AG09309 (cell line): ENCODE data around the gene RLN3.
"Not testable (repeated sequence)": the region's sequence is repeated elsewhere in the genome, so short reads cannot be mapped to it uniquely, and the experiment has no call there.

Source experiments
- DNase-seq: peaks from one replicate; pipeline ENCODE4 v3.0.0-alpha.2; 2010; ENCODE audit warnings: low read depth
- H3K4me3 ChIP-seq: 2 replicates; pipeline ENCODE4 v1.5.1; 2011; ENCODE audit warnings: mild to moderate bottlenecking, low read depth, low read length, moderate library complexity; ENCODE audit not compliant: control insufficient read depth
- CTCF ChIP-seq: IDR thresholded peaks from 2 replicates; pipeline ENCODE4 v1.5.1; 2011; ENCODE audit warnings: mild to moderate bottlenecking, low read depth, low read length, inconsistent platforms; ENCODE audit not compliant: insufficient read depth, control insufficient read depth; ENCODE audit errors: missing control alignments

Gene RLN3

DNA sequence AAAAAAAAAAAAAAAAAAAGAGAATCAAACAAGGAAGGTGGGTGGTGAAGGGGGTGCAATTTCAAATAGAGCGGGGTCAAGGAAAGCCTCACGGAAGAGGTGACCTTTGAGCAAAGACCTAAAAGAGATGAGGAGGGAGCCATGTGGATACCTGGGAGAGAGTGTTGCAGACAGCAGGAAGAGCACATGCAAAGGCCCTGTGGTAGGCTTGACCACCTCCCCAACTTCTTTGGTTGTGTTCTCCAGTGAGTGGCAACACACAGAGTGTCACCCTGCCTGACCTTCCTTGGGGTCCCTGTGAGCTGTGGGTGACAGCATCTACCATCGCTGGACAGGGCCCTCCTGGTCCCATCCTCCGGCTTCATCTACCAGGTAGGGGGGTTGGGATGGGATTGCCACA is 22.6 kb downstream of the RLN3 start:
- no peak for DNase-seq
- H3K4me3 ChIP-seq, result no peak overlapping the region
- TF ChIP-seq CTCF, result no peak

DNA sequence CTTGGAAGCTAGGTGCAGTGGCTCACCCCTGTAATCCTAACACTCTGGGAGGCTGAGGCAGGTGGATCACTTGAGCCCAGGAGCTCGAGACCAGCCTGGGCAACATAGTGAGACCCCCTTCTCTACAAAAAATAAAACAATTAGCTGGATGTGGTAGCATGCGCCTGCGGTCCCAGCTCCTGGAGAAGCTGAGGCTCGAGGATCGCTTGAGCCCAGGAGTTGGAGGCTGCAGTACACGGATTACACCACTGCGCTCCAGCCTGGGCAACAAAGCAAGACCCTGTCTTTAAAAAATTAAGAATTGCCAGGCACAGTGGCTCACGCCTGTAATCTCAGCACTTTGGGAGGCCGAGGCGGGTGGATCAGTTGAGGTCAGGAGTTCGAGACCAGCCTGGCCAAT is 23.0 kb downstream of the RLN3 start:
- not testable (repeated sequence) for DNase-seq, H3K4me3 ChIP-seq

GRCh38 chr19:14051980-14052379 is 24.0 kb downstream of the RLN3 start:
- TF ChIP-seq CTCF, result no peak
- DNase-seq, result no peak
- no peak overlapping the region for H3K4me3 ChIP-seq

- DNase-seq, result no peak
- H3K4me3 ChIP-seq, result no peak overlapping the region
- no peak for TF ChIP-seq CTCF
These were observed 24.5 kb downstream of the RLN3 start for GRCh38 chr19:14052470-14052869.

DNA sequence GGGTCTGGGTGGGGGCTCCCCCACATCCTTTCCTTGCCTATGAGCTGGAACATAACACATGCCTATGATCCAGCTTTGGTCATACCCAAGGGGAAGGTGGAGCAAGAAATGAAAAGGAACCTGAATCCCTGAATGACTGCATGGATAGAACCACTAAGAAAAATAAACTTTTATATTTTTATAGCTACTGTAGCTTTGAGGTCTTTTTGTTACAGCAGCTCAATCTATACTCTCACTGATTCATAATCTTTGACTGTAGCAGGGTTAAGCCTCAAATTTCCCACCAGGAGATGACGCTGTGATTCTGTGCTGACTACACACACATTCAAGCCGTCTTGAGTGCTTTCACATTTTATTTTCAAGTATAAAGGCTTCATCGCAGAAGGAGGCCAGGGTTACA is 25.1 kb downstream of the RLN3 start:
- DNase-seq, result no peak
- TF ChIP-seq CTCF, result no peak
- H3K4me3 ChIP-seq, result no peak overlapping the region

- H3K4me3 ChIP-seq, result no peak overlapping the region
- no peak for DNase-seq
- no peak for TF ChIP-seq CTCF
These were observed 25.6 kb downstream of the RLN3 start for GRCh38 chr19:14053500-14053899.

DNA sequence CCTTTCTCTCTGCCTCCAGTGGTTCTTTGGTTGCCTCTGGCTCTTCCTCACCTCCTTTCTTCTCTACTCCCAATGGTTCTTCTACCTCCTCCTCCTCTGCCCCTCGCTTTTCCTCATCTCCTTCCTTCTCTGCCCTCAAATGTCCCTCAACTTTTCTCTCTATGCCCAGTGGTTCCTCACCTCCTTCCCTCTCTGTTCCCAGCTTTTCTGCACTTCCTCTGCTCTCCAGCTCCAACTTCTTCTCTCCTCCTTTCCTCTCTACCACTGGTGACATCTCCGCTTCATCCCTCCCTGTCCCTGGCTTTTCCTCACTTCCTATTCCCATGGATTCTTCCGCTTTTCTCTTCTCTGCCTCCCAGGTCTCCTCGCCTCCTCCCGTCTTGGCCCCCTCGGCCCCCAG is 26.2 kb downstream of the RLN3 start:
- TF ChIP-seq CTCF, result no peak
- DNase-seq, result no peak
- no peak overlapping the region for H3K4me3 ChIP-seq
